GM23338 (cell line): Measurements from ENCODE around the gene CLCN1.

Source experiments
- CTCF ChIP-seq, 2 experiments: fragments of 200-600 bp in 1 of 2; sonication (generic) in 1 of 2; conservative IDR thresholded peaks; 2 replicates each; pipeline versions ENCODE4 v1.5.1 to v1.6.1; 2016 to 2017; ENCODE audit warnings: antibody characterized with exemption in 2 of 2, low read depth in 2 of 2, mild to moderate bottlenecking in 2 of 2, moderate library complexity in 1 of 2
- EZH2 ChIP-seq: fragments of 200-600 bp; sonication (generic); IDR thresholded peaks from one replicate; pipeline ENCODE4 v1.8.0; 2017; ENCODE audit warnings: antibody characterized with exemption, mild to moderate bottlenecking, low read depth; ENCODE audit not compliant: unreplicated experiment
- EZH2phosphoT487 ChIP-seq: fragments of 200-600 bp; sonication (generic); IDR thresholded peaks from one replicate; pipeline ENCODE4 v1.8.1; 2018; ENCODE audit warnings: antibody characterized with exemption; ENCODE audit not compliant: unreplicated experiment

GRCh38 chr7:143346018-143346417 is 30.1 kb downstream of the CLCN1 start:
- TF ChIP-seq CTCF (conservative IDR thresholded peaks at IDR 0.05; ENCODE audit: low read depth in 2 of 2) = peak; percentile 41 to 84
- no peak for TF ChIP-seq EZH2
- TF ChIP-seq EZH2phosphoT487 = no peak
